Nucleus accumbens (tissue), 56 donors: ENCODE data around the gene TSPAN32.

Source experiments
- DNase-seq, 56 donors: peaks; one replicate each; lab custom pipeline; 2025; lab: John Stamatoyannopoulos, UW

TSPAN32 gene

DNA sequence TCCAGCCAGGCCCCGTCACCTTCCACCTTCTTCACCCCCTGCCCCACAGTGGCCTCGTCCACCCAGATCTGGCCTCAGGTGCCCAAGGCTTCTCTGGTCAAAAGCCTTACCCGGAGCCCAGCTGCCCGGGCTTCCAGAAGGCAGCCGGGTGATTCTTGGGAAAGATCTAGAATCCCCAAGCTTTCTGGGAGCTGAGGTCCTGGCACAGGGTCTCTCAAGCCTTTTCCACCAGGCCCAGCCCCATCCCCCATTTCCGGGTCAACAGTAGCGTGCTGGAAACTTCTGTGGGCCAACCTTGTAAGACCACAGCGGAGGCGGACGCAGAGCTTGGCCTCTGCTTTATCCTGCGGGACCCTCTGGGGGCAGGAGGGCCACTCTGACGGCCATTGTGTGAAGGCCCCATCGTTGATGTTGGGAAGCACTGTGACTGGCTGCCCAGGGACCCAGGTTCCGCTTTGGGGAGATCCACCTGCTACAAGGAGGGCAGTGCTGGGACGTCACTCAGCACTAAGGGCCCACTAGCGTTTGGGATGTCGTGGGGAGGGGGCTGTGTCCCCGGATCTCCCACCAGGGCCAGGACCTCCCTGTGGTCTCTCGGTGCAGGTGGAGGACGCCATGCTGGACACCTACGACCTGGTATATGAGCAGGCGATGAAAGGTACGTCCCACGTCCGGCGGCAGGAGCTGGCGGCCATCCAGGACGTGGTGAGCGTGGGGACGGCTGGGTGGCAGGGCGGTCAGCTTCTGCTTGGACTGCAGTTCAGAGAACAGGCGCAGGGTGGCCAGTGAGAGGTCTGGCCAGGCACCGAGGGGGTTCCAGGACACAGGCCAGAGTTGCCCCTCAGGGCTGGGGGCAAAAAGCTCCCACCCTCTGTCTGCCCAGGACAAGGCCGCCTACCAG, 11.5 kb downstream of the TSPAN32 start:
- DNase-seq, result no peak

DNA sequence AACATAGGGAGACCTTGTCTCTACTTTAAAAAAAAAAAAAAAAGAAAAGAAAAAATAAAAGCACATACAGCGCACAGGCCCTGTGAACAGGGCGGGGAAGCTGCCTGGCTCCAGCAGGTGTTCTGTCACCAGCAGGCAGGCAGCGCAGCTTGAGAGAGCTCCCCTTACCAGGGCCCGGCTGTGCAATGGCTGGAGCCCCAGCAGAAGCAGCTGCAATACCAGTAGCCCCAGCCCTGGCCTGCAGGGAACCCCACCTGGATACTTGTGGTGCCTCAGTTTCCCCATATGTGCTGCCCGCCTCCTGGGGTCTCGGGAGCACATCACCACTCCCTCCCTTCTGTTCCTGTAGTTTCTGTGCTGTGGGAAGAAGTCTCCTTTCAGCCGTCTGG, 12.3 kb downstream of the TSPAN32 start:
- no peak for DNase-seq

DNA sequence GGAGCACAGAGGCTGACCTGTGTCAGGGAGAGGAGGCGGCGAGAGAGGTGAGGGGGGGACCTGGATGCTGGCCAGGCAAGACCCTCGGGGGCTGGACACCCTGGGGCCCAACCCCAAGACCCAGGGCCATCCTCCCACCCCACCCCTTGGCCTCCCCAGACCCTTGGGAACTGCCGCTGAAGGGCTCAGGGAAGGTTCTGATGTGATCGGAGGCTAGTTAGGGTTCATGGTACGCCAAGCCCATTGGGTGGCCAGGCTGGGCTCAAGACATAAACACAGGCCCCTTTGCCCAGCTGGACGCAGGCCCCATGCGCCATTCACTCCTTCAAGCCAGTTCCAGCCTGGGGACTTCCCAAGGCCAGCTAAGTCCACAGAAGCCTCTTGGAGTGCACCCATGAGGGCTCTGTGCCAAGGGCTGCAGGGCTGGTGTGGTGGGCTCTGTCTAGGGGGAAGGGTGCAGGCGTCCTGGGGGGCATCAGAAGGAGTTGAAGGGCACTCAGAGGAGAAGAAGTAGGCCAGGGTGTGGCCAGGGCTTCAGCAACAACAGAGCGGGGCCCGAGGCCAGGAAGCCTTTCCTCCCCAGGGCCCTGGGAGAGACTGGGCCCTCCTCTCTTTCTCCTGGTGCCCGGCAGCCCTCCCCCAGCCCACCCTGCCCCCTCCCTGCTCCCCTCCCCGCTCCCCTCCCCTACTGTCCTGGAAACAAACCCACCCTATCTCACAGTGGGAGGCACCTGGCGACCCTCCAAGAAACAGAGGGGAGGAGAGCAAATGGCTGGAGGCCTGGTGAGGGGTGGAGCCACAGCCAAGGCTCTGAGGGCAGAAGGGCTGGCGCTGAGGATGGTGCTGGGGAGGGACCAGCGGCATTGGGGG, 12.9 kb downstream of the TSPAN32 start:
- peak in 54 of 56 donors; percentile 17 to 91 (median 70) for DNase-seq

DNA sequence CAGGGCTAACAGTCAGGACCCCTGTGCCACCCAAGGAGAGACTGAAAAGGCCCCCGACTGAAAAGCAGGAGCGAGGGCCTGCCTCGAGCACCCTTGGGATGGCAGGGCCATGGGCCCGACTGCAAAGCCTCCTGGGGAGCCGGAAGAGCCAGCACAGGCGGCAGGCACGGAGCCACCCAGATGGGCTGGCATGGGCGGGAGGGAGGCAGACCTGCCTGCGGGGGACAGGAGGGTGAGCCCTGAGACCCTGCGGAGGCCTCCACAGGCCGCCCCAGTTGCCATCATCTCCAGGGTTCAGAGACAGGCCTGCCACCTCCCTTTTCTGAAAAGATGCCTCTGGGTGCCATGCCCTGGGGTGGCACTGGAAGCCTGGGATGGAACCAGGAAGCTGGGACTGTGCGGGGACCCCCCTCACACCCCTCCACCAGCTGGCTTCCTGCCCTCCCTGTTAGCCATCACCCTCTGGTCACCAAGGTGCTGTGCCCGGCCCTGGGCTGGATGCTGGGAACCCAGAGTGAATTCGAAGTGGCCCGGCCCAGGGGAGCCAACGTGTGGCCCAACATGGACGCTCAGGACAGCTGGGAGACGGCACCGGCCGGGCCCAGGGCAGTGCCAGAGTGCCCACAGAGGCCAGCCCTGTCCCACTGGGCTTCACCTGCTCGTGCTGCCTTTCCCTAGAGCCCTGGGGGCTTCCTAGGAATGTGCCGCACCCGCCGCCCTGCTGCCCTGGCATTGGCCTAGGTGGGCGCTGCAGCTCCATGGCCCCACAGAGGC, 13.8 kb downstream of the TSPAN32 start:
- DNase-seq, result peak in 1 of 56 donors; percentile 57

DNA sequence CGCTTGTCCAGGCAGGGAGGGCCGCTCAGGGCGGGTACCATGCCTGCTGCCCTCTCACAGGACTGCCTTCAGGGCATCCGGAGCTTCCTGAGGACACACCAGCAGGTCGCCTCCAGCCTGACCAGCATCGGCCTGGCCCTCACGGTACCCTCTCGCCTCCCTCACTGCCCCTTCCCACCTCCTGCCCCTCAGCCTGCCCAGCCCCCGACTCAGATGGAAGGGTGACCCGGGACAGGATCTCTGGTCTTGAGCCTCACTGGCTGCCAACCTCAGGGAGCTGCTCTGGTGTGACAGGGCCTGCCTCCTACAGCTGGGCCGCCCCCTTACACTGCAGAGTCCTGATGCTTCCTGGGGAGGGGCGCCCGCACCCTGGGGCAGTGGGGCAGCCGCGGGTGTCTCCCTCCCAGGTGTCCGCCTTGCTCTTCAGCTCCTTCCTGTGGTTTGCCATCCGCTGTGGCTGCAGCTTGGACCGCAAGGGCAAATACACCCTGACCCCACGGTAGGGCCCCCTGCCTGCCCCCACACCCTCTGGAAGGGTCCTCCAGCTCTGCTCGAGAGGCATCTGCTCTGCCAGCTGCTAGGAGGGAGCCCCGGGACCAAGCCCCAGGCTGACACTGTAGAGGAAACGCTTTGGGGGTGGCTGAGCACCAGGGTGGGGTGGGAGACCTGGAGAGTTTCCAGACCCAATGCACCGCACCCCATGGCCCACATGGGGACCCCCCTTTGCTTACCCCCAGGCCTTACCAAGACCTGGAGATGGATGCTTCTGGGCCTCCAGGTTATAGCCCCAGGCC, 14.6 kb downstream of the TSPAN32 start:
- DNase-seq, result no peak

DNA sequence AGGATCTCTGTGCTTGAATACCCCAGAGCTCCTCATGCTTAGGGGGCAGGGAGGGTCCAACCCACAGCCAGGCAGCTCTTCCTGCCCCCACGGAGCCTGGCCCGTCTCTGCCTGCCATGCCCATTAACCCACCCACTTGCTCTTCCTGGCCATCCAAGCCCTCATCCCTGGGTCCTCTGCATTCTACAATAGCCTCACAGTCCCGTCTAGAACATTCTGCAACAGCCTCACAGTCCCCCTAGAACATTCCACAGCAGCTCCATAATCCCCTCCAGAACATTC, 15.1 kb downstream of the TSPAN32 start:
- DNase-seq, result no peak

DNA sequence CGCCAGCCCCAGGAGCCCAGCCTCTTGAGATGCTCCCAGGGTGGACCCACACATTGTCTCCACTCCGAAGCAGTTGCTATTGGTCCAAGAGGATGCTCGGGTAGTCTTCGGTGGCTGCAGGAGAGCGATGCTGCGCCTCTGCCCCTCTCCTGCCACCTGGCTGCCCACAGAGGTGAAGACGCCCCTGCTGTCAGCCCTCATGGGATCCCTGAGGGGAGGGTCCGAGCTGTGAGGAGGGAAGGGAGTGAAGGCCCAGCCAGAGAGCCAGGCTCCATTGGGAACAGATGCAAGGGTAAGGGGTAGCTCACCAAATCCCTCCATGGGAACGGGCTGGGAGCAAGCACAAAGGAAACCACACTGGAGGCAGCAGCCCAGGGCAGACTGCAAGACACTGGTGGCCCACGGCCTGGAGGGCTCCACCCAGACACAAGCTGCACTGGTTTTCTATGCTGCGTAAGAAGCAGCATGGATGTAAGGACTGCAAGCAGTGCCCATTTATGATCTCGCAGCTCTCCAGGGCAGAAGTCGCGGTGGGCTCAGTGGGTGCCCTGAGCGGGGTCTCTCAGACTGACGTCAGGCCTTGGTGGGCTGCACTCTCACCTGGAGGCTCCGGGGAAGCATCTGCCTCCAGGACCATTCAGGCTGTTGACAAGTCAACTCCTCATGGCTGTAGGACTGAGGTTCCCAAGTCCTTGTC, 15.7 kb downstream of the TSPAN32 start:
- no peak for DNase-seq

DNA sequence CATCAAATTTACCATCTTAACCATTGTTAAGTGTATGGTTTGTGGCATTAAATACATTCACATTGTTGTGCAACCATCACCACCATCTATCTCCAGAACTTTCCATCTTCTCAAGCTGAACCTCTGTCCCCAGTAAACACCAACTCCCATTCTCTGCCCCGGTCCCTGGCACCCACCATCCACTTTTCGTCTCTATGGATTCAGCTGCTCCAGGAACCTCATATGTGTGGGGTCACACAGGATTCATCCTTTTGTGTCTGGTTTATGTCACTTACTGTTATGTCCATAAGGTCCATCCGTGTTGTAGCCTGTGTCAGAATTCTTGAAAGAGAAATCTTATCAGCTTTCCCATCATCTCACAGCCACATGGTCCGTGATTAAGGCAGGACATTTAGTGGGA, 16.3 kb downstream of the TSPAN32 start:
- DNase-seq, result no peak

DNA sequence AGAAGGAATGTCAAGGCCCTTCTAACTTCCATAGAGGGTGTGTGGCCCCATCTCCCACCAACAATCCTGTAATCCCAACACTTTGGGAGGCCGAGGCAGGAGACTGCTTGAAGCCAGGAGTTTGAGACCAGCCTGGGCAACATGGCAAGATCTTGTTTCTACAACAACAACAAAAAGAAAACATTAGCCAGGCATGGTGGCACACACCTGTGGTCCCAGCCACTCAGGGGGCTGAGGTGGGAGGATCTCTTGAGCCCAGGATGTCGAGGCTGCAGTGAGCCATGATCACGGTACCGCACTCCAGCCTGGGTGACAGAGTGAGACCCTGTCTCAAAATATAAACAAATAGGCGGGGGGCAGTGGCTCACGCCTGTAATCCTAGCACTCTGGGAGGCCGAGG, 16.9 kb downstream of the TSPAN32 start:
- DNase-seq, result no peak

DNA sequence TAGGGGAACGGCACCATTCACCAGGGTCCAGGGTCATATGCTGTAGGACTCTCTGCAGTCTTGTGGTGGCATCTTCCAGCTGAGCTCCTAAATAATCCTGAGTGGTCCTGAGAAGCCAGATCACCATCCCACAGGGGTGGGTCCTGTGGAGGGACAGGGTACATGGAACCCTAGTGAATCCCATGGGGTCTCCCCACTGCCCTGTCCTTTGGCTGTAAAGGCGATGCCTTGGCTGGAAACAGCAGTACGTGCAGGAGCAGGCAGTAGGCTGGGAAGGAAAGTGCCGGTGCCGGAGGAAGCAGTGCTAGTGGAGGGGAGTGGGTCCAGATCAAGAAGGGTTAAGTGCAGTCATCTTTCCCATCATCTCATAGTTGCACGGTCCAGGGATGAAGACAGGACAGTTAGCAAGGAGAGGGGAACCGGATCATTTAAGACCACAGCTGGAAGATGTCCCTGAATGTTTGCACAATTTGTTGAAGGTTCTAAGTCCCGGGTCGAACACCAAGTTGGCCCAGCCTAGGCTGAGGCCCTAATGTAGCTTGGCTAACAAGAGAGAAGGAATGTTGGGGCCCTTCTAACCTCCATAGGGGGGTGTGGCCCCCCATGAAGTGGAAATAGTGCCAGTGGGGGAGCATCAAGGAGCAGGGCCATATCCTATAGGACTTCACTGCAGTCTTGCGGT, 18.1 kb downstream of the TSPAN32 start:
- no peak for DNase-seq

DNA sequence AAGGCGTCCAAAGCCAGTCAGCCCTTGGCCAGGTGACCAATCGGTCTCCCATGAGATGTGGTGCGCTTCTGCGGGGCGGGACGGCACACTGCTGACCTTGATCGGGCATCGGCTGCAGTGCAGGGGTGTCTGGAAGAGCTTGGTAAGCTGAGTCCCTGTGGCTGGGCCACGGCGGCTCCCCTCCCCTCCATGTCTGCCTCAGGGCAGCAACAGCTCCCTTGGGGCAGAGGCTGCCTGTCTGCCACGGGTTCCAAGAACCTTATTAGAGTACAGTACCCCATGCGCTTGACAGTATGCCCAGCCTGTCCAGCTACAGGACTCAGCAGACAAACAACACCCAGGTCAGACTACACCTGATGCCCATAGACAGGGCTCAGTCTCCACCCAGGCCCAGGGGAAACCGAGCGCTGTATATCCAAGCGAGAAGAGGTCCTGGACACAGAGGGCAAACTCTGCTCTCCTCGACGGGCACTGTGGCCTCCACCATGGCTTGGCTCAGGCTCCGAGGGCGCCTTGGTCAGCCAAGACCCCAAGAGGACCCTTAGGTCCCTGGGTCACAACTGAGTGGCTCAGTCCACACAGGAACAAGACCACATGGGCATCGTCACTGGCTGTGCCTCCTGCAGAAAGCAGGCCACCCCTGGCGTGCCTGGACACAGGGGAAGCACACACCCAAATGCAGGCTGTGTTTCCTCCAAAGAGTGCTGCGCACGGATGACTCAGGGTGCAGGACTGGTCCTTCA, 18.9 kb downstream of the TSPAN32 start:
- DNase-seq, result no peak

DNA sequence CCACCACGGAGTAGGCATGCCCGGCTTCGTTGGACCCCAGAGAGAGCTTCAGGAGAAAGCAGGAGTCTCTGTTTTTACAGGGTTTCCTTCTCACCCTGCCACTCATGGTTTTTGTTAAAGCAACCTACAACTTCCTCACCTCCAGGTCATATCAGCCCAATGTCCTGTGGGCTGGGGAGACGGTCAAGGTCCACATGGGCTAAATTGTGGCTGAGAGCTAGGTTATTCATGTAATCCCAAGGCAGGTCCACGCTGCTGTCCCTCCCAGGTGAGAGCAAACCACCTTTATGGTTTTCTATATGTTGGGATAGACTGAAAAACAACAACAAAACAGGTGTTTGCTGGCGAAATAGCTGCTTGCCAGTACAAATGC, 19.5 kb downstream of the TSPAN32 start:
- no peak for DNase-seq

DNA sequence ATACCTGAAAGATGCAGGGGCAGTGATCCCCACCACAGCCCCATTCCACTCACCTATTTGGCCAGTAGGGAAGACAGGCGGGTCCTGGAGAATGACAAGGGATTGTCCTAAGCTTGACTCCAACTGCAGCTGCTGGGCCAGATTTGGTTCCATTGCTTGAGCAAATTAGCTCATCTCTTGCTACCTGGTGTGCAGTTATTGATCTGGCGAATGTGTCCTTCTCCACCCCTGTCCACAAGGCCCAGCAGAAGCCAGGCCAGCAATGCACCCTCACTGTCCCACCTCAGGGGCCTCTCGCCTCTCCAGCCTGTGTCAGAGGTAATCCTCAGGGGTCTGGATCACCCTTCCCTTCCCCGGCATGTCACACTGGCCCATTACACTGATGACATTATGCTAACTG, 23.3 kb downstream of the TSPAN32 start:
- DNase-seq, result no peak

DNA sequence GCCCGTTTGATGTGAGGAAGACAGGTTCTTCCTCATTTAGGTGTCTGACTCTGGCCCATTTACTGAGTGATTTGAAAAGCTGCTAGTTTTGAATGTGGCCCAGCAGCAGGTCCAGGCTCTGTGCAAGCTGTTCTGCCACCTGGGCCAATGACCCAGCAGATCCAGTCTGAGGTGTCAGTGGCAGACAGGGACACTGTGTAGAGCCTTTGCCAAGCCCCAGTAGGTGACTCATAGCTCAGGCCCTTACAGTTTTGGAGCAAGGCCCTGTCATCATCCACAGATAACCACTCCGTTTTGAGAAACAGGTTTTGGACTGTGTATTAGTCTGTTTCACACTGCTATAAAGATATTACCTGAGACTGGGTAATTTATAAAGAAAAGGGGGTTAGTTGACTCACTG, 23.9 kb downstream of the TSPAN32 start:
- no peak for DNase-seq

DNA sequence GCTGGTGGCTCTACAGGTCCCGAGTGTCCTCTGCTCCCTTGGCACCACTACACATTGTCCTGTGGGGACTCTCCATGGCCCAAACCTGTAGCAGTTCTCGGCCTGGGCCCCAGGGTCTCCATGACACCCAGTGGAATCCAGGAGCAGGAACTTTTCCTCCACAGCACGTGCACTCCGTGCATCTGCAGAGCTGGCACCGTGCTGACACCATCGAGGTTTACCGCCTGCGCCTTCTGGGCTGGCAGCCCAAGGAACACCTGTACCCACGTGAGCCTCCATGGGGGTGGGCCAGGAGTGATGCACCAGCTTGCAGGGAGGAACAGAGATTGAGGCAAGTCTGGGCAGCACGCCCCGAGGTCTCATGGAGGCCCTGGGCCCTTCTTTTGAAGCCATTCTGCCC, 25.2 kb downstream of the TSPAN32 start:
- DNase-seq, result no peak

DNA sequence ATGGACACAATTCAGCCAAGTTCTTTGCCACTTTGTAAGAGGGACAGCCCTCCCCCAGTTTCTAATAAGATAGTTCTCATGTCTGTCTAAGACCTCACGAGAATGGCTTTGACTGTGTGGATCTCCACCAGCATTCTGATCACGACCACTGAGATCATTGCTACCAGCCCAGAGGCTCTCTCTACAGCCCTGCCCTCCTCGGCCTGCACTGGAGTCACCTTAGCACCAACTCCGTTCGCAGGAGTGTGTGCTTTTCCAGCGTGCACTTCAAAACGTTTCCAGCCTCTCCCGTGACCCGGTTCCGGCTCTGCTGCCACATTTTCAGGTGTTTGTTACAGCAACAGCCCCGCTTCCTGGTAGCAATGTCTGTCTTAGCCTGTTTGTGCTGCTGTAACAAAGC, 26.2 kb downstream of the TSPAN32 start:
- peak in 17 of 56 donors; percentile 7 to 56 (median 29) for DNase-seq

DNA sequence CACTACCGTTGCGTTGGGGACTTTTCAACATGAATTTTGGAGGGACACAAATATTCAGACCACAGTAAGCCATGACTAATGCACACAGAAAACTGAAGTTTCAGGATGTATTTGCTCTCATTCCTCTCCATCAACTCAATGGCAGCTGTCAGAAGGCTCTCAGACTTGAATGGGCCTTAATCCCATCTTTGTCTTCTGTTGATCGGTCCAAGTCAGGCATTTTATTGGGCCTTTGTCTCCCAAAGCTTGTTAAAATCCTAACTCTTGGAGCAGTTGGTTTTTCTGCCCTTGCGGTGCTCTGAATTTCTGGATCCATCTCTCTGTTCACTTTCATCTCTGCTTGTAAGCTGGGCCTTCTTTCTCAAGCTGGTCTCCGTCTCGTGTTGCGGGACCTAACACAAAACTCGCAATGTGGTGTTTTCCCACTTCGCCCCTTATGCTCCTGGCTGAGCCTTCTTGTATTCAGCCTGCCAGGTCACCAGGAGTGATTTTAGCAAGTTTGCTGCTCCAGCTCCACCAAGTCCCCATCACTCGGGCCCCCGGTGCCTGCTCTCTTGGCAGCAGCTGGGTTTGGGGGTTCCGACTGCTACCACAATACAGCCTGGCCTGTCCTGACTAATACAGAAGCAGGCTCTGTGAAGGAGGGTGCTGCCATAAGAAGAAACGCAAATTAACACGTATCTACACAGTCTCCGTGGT, 27.0 kb downstream of the TSPAN32 start:
- DNase-seq, result no peak

DNA sequence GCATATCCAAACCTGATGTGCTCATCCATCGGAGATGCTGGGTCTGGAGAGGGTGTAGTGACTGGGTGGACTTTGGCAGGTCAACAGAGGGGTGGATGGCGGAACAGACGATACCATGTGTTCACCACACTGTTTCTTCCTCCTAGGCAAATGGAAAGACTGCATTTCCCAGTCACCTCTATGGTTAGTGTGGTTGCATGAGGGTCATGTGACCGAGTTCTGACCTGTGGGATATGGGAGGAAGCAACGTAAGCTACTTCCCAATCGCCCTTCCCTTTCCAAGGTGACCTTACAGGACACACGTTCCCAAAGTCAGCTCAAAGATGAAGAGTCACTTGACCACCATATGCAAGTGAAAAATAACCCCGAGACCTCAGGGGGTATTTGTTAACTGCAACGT, 27.7 kb downstream of the TSPAN32 start:
- DNase-seq, result no peak
